GM19025 (cell line): ENCODE measurements around the gene USP20.
"Not testable (repeated sequence)": the region's sequence is repeated elsewhere in the genome, so short reads cannot be mapped to it uniquely, and the experiment has no call there.

Experiments used
- ATAC-seq: cut with Tn5 transposase; IDR thresholded peaks from one replicate; pipeline ENCODE4 v1.9.1; 2021; ENCODE audit warnings: mild to moderate bottlenecking, low read depth, moderate library complexity; ENCODE audit not compliant: unreplicated experiment

The USP20 gene

GRCh38 chr9:129887334-129888292, 52.4 kb downstream of the USP20 start:
- no peak for ATAC-seq

GRCh38 chr9:129888293-129889121, 53.2 kb downstream of the USP20 start:
- peak; percentile 52 for ATAC-seq

GRCh38 chr9:129889122-129889940, 54.1 kb downstream of the USP20 start:
- no peak for ATAC-seq

- ATAC-seq: no peak
These were observed 54.9 kb downstream of the USP20 start for GRCh38 chr9:129889941-129890717.

- ATAC-seq: not testable (repeated sequence)
These were observed 55.6 kb downstream of the USP20 start for GRCh38 chr9:129890718-129891299.

- ATAC-seq: no peak
These were observed 56.3 kb downstream of the USP20 start for GRCh38 chr9:129891569-129891968.

- ATAC-seq: no peak
These were observed 59.0 kb downstream of the USP20 start for GRCh38 chr9:129894120-129894823.

- ATAC-seq: no peak
These were observed 60.4 kb downstream of the USP20 start for GRCh38 chr9:129895376-129896268.

GRCh38 chr9:129897263-129897662, 62.0 kb downstream of the USP20 start:
- no peak for ATAC-seq

GRCh38 chr9:129898185-129898584, 62.9 kb downstream of the USP20 start:
- ATAC-seq: no peak

- ATAC-seq: no peak
These were observed 64.4 kb downstream of the USP20 start for GRCh38 chr9:129899620-129900019.

- peak; percentile 91 for ATAC-seq
These were observed 65.2 kb downstream of the USP20 start for GRCh38 chr9:129900263-129901027.

GRCh38 chr9:129901993-129902739, 66.9 kb downstream of the USP20 start:
- no peak for ATAC-seq

- no peak for ATAC-seq
These were observed 67.5 kb downstream of the USP20 start for GRCh38 chr9:129902740-129903134.

GRCh38 chr9:129904734-129905133, 69.5 kb downstream of the USP20 start:
- ATAC-seq: no peak

- ATAC-seq: no peak
These were observed 71.0 kb downstream of the USP20 start for GRCh38 chr9:129906298-129906697.
